Measurements from ENCODE around the gene GHRHR. TPM values are rescaled to one million over a fixed set of nuclear protein-coding genes. Genes with fewer than 3 reads are reported as not detected.

GHRHR gene
- polyA plus RNA-seq, 4 donors, result 0.41 to 0.55 (median 0.43) TPM; not detected in 1

GRCh38 chr7:30983042-30983913, 19.5 kb downstream of the GHRHR start:
- DNase-seq (ENCODE audit: low read depth in 4 of 4, low spot score in 2 of 4), result peak; percentile 47 to 72 (median 50)

- DNase-seq (ENCODE audit: low read depth in 4 of 4, low spot score in 2 of 4), result no peak
Observed at GRCh38 chr7:30983914-30984247, 20.1 kb downstream of the GHRHR start.

DNA sequence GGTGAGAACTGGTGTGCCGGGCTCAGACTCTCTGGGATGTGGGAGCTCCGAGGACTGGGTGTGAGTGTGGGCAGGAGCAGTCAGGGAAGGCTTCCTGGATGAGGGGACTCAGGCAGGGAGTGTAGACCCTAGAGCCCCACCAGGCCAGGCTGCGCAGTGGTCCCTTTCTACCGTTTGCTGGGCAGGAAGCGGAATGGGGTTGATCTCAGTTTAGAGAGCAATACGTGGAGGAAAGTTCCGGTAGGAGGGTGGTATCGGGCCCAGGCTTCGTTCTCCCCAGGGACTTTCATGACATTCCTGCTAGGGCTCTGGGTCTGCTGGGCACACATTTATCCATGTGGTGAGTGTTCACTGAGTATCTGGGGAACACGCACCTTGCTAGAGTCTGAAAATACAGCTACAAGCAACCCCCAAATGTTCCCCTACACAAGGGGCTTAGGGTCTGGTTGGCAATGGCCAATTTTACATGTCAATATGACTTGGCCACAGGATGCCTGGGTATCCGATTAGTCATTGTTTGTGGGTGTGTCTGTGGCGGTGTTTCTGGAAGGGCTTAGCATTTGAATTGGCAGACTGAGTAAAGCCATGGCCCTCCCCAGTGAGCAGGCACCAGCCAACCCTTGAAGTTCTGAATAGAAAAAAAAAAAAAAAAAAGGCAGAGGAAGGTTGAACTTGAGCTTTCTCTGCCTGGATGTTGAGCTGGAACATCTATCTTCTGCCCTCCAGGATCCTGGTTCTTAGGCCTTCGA, 20.8 kb downstream of the GHRHR start:
- no peak for DNase-seq (ENCODE audit: low read depth in 4 of 4, low spot score in 2 of 4)

DNA sequence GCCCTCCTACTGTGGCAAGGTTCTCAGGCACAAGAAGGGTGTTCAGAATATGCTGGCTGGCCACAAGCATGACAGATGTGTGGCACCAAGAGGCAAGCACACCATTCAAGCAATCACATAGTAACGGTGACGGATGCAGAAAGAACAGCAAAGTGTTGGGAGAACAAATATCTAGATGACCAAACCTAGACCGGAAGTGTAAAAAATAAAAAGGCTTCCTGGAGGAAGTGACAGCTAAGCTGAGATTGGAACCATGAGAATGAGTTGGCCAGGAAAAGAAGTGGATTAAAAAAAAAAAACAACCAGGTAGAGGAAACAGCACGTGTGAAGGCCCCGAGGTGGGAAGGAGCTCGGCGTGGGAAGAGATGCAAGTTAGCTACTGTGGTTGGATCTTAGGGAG, 22.0 kb downstream of the GHRHR start:
- no peak for DNase-seq (ENCODE audit: low read depth in 4 of 4, low spot score in 2 of 4)

DNA sequence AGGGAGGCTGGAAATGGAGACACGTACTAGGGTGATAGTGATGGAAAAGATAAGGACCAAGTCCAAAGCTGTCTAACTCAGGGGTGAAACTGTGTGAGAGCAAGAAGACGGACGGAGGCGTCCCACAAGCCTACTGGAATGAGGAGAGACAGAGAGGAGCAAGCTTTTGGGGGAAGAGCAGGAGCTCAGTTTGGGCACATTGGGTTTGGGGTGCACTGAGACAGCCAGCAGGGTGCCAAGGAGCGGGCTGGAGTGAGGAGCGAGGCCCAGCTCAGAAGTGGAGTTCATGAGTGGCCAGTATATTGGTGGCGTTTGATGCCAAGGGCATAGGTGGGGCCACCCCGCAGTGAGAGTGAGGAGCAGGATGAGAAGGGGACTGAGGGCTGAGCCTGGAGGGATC, 22.6 kb downstream of the GHRHR start:
- no peak for DNase-seq (ENCODE audit: low read depth in 4 of 4, low spot score in 2 of 4)

DNA sequence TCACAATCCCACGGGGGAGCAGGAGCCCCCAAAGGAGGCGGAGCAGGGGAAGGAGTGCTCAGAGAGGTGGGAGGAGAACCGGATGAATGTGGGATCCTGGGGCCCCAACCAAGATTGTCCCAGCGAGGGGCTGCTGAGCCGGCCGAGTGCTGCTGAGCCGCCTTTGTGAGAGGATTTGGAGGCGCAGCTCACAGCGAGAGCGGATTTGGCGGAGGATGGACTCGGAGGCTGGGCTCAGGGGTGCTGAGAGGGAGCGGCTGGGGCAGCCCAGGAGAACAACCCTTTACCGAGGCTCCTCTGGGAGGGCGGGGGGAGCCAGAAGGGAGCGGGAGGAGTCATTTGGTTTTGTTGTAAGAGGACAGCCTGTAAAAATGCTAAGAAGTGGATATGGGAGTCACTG, 23.0 kb downstream of the GHRHR start:
- no peak for DNase-seq (ENCODE audit: low read depth in 4 of 4, low spot score in 2 of 4)

DNA sequence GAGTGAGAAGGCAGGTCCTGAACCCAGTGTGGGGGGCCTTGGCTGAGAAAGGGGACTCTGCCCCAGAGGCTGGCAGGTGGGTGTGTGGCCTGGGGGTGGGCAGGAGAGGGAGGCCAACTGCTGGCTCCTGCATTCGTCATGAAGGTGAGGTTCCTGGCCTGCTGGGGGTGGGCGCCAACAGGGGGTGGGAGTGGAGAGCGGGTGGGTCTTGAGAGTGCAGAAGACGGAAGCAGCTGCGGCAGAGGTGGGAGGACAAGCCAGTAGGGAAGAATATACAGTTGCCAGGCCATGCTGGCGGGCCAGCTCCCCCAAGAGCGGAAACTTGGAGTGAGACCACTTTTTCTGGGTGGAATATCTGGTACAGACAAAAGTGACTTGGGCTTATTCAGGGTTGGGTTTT, 23.4 kb downstream of the GHRHR start:
- DNase-seq (ENCODE audit: low read depth in 4 of 4, low spot score in 2 of 4), result no peak

DNA sequence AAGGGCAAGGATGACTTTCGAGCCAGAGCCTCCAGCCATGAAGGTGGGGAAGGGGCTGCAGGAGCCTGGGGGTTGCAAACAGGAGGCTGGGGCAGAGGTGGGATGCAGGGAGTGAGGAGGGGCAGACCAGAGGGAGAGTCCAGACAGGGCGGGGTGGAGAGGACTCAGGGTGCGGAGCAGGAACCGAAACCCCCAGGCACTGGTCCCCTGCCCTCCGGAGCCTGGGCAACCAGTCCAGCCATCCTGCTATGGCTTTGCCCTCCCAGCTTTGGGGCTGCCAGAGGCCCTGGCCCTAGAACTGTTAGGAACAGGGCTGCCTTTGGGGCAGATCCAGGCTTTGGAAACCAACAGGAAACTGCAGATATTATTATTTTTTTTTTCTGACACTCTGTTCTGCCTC, 24.2 kb downstream of the GHRHR start:
- DNase-seq (ENCODE audit: low read depth in 4 of 4, low spot score in 2 of 4), result no peak

DNA sequence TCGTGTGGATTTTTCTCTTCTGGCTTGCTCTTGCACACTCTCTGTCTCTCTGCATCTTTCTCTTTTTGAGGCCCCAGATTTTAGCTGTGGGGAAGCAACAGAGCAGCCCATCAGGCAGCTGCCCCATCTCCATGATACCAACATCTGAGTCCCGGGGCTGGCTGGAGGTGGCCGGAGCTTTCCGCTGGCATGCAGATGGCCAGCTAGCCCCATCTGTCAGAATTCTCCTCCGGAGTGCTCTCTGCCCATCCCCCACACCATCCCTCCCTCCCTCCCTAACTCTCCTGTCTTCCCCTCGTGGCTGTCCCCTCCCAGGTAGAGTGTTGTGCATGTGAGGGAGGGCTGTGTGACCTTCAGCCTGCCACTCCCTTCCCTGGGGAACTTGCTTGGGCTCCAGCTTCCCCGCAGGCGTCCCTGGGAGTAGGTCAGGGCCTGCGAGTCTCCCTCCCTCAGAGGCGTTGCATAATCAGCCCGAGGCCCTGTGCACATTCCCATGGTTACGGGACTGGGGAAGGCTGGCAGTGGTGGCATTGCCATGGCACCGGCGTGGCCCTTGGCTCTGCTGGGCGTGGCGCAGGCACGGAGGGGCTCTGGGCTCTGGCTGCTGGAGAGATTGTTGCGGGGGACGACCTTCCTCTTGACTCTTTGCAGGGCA, 24.7 kb downstream of the GHRHR start:
- DNase-seq (ENCODE audit: low read depth in 4 of 4, low spot score in 2 of 4), result peak in 1 of 4 donors; percentile 24

DNA sequence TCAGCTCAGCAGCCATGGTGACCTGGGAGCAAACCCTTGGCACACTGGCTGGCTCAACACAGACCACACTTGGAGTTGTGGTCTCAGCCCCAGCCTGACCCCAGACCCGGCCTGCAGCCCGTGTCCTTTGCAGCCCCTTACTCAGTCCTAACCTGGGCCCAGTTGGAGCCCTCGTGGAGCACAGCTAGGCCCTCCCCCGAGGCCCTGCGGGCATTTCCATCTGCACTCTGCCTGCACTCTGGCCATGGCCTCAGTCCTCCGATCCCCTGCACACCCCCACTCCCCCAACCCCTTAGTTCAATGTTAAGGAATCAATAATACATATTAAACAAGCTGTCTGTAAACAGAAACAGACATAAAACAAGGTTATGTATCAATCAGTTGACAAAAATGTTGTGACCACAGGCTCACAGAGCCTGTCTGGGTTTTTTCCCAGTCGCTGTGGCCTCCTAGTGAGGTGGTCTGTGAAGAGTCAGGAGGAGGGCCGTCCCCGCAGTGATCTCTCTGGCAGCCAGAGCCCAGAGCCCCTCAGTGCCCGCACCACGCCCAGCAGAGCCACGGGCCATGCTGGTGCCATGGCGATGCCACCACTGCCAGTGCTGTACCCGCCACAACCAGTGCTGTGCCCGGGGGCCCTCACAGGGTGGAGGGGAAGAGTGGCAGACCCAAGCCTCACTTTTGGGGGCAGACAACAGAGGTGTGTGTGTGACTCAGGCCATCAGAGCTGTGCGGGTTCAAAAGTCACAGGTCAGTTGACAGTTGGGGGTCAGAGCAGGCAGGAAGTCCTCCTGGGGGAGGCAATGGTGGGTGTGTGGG, 25.5 kb downstream of the GHRHR start:
- DNase-seq (ENCODE audit: low read depth in 4 of 4, low spot score in 2 of 4), result no peak

- no peak for DNase-seq (ENCODE audit: low read depth in 4 of 4, low spot score in 2 of 4)
Observed at GRCh38 chr7:30989824-30990672, 26.3 kb downstream of the GHRHR start.

GRCh38 chr7:30990673-30991170, 27.0 kb downstream of the GHRHR start:
- no peak for DNase-seq (ENCODE audit: low read depth in 4 of 4, low spot score in 2 of 4)

DNA sequence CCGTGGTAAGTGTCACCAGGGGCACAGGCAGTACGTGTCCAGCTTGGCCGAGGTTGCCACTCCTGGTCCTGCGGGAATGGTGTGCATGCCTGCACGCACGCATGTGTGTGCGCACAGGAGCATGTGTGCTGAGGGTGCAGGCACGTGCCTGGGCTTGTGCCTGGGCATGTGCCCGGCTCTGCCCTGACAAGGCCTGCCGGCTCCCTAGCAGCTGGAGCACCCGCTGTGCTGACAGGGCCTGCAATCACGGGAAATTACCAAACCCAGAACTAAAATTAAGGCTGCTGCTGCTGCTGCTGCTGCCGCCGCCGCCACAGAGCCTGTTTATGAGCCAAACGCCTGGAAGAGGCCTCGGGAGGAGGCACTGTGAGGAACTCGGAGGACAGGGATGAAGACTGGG, 28.7 kb downstream of the GHRHR start:
- DNase-seq (ENCODE audit: low read depth in 4 of 4, low spot score in 2 of 4), result no peak

DNA sequence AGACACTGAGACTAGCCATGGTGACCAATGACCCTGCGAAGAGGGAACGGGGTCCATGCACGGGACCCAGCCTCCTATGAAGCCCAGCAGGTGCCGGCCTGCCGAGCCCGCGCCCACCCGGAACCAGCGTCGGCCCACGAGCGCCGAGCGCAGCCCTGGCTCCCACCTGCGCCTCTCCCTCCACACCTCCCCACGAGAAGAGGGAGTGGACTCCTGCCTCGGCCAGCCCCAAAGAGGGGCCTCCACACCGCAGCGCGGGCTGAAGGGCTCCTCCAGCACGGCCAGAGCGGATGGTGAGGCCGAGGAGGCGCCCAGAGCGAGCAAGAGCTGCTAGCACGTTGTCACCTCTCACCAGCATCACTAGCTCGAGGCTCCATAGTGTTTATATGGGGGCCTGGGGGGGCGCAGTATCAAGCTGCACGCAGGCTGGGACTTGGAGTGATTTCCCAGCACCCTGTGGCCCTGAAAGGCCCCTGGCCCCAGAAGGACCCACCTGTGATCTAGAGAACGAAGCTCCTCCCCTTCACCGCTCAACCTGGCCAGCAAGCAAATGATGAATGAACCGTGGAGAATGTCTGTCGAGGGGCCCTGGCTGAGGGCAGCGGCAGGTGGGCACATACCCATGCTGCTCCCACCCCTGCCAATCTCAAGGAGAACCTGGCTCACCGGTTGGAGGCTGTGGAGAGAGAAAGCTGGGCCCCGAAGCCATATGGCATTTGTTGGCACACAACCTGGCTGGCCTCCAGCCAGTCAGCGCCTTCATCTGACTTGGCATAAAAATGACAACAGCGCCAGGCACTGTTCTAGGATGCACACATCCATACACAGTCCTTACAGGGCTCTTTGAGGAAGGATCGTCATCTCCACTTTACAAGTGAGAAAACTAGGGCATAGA, 30.7 kb downstream of the GHRHR start:
- DNase-seq (ENCODE audit: low read depth in 4 of 4, low spot score in 2 of 4), result no peak

DNA sequence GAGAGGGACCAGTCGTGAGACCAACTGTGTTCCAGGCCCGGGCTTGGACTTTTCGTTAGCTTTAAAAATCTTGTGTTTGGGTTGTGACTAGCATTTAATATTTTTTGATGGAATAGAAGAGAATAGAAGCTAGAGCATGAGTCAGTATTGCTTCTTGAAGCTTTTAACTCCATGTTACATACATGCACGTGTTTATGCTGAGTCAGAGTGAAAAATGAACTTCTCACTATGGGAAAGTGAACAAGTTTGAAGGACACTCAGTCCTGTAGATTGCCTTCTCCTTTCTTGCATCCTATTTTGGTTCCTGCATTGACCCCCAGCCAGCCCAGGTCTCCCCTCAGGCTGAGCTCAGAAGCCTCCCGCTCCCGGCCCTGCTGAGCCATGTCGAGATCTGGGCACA, 31.8 kb downstream of the GHRHR start:
- no peak for DNase-seq (ENCODE audit: low read depth in 4 of 4, low spot score in 2 of 4)

- no peak for DNase-seq (ENCODE audit: low read depth in 4 of 4, low spot score in 2 of 4)
Observed at GRCh38 chr7:30996256-30996655, 32.5 kb downstream of the GHRHR start.

GRCh38 chr7:30996883-30997282, 33.1 kb downstream of the GHRHR start:
- no peak for DNase-seq (ENCODE audit: low read depth in 4 of 4, low spot score in 2 of 4)

DNA sequence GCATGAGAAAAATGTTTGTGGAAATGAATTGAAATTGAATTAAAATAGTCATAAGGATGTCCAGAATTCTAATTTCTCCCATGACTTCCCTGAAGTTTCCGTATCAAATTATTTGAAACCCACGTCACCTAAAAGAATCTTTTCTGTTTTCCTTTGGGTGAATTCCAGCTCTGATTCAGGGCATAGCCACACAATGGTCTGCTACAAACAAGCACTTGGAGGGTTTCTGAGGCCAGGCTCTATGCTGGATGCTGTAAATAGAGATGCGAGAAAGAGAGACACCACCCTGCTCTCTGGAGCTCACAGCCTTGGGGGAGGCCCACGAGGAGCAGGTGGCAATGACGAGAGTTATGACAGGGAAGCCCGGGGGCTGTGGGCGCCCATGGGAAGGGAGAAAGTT, 33.6 kb downstream of the GHRHR start:
- no peak for DNase-seq (ENCODE audit: low read depth in 4 of 4, low spot score in 2 of 4)

DNA sequence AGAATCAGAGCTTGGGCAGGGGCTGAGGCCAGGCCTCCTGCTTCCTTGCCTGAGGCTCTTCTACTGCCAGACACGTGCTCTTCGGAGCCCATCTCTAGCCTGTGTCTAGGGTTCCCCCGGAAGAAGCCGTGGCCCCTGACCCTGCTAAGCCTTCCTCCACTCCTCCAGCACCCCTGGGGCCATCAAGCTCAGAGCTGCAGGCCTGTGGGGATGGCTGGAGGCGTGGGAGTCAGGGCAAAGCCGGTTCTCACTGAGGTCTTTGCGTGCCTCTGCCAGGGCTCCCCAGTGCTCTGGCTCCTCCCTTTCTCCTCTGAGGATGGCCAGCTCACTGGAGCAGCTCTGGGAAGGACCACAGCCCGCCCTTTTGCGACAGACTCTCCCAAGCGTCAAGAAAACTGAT, 34.4 kb downstream of the GHRHR start:
- DNase-seq (ENCODE audit: low read depth in 4 of 4, low spot score in 2 of 4), result no peak
